SKM-1 (cell line): ENCODE results near the gene CCDC102A.

ENCODE experiments used
- DNase-seq: peaks from one replicate; lab custom pipeline; 2025; ENCODE audit not compliant: unreplicated experiment; lab: John Stamatoyannopoulos, UW

CCDC102A gene

GRCh38 chr16:57519796-57520360 is 16.5 kb downstream of the CCDC102A start:
- DNase-seq: no peak

DNA sequence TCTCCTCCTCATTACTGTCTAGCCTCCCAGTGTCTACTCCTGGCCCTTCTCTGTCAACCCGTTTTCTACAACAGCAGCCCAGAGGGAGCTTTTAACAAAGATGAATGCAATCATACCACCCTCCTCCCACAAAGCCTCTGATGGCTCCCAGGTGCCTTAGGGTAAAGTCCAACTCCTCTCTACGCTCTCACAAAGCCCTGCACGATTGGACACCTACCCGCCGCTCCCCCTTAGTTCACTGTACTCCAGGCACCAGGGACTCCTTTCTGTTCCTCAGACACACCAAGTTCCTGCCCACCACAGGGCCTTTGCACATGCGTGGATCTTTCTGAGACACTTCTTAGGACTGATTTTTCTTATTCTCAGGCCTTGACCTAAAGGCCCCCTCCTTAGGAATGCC is 17.4 kb downstream of the CCDC102A start:
- no peak for DNase-seq

DNA sequence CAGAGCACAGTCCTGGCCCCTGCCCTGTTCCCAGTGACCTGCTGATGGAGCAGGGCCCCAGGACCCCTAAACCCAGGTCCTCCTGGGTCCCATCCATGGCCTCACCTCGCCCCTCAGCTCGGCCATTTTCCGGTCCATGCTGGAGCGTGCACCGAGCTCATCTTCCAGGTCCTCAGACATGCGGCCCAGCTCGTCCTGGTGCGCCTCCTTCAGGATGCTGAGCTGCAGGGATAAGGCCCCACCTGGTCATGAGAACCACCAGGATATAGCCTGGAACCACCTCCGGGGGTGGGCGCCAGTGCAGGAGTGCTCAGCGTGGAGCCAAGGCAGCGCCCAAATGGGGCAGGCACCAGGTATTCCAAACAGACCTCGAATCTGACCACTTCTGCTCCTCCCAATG is 17.9 kb downstream of the CCDC102A start:
- no peak for DNase-seq

- no peak for DNase-seq
Measured at GRCh38 chr16:57517397-57518367, 18.7 kb downstream of the CCDC102A start.

- no peak for DNase-seq
Measured at GRCh38 chr16:57516773-57517172, 19.6 kb downstream of the CCDC102A start.

- DNase-seq: no peak
Measured at GRCh38 chr16:57516176-57516725, 20.1 kb downstream of the CCDC102A start.

DNA sequence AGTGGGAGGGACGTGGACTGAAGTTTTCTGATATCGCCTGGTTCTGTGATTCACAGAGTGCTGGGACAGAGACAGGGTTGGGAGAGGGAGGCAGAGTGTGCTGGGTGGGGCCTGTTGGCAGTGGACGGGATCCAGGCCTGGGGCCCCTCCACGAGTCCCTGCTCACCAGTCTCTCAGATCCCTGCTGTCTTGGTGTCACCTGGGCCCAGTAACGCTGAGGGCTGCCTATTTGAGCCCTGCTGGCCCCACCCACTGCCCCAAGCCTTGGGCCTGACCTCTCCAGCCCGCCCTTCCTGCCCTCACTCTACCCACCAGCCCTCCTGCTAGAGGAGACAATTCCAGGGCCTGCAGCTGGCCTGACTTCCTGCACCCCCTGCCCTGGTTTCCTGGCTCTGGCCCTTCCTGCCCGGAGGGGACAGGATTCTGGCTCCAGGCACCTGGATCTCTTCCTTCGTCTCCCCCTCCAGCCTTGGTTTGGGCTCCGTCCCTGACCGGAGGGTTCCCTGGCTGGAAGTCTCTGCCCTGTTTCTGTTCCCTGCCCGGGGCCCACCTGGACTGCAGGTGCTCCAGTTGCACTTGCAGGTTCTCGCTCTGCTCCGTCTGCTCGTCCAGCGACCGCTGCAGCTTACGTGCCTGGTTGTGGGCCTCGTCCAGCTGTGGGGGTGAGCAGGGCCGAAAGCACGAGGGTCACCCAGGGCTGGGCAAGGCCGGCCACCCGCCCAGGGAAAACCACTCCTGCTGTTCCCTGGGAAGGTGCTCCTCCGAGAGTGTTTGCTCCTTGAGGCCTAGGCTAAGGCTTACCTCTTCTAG is 21.4 kb downstream of the CCDC102A start:
- no peak for DNase-seq

DNA sequence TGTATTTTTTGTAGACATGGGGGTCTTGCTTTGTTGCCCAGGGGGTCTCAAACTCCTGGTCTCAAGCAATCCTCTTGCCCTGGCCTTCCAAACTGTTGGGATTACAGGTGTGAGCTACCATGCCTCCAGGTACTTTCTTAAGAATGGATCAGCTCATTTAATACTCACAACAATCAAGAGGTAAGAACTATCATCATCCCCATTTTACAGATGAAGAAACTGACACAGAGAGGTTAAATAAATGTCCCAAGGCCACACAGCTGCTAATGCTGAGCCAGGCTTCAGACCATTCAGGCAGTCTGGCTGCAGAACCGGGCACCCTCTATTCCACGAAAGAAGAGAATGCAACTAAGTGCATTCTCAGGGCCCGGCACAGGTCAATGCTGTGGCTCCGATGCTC is 22.0 kb downstream of the CCDC102A start:
- DNase-seq: no peak

- no peak for DNase-seq
Measured at GRCh38 chr16:57513371-57514102, 22.8 kb downstream of the CCDC102A start.

- DNase-seq: no peak
Measured at GRCh38 chr16:57512296-57513001, 23.9 kb downstream of the CCDC102A start.

DNA sequence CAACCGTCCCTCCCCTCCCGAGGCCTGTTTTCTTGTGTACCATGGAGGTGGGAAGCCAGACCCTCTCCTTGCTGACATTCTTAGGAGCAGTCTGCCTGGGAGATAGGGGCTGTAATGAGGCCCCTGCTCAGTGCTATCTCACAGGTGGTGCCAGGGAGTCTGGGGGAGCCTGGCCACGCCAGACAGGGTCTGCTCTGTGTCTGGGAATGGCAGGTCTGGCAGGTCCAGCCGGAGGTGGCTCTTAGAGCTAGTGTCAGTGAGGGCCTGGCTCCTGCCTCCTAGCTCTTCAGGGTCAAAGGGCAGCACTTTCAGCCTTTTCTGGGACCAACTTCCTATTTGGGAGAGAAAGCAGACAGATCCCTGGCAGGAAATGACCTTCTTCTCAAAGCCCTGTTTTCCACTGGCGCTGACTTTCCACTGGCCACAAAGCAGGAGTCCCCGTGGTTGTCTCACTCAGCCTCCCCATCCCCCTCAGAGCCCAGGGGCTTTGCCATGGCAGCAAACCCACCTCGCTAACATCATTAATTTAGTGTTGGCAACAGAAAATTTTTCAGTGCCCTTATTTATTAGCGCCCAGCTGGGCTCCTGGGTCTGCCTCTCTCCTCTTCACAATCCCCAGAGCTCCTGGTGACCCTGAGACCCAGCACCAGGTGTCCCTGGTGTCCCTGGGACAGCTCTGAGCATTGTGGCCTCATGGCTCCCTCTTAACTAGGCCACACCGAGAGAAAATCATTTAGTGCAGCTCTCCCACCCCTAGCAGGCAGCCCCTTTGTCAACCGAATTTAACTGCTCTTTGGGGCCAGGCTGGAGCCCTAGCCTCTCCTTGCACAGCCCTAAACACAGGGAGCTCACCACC is 26.1 kb downstream of the CCDC102A start:
- DNase-seq: no peak

GRCh38 chr16:57509231-57509923 is 27.0 kb downstream of the CCDC102A start:
- no peak for DNase-seq

DNA sequence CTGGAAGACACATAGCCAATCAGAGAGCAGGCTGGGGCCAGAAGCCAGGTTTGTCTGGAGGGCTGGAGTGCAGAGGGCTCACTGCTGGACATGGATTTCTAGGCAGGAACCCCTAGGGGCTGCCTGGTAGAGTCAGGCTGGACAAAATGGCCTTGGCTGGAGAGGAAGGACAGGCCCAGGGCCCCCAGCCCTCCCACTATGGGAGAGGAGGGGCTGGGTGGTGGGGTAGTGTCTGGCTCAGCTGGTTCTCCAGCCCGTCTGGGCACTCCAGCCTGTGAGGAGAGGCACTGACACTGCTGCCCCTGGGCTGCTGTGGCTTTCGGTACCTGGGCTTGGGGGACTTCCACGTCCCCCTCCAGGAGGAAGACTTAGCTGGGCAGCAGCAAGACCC is 28.3 kb downstream of the CCDC102A start:
- DNase-seq: no peak

- DNase-seq: no peak
Measured at GRCh38 chr16:57507136-57508034, 29.0 kb downstream of the CCDC102A start.

DNA sequence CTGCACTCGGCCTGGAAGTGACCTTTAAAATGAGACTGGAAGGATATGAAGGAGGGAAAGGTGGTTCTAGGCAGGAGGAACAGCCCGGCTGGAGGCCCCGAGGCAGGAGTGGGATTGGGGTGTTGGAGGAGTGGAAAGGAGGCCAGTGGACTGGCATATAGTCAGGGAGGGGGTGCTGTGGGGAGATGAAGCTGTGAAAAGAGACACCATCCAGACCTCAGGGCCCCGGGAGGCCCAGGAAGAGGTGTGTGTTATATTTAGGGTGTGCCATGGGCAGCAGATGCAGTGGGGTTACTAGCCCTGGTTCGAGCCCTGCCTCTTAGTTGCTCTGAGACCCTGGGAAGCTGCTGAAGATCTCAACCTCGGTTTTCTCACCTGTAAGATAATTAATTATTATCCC is 31.2 kb downstream of the CCDC102A start:
- DNase-seq: no peak

DNA sequence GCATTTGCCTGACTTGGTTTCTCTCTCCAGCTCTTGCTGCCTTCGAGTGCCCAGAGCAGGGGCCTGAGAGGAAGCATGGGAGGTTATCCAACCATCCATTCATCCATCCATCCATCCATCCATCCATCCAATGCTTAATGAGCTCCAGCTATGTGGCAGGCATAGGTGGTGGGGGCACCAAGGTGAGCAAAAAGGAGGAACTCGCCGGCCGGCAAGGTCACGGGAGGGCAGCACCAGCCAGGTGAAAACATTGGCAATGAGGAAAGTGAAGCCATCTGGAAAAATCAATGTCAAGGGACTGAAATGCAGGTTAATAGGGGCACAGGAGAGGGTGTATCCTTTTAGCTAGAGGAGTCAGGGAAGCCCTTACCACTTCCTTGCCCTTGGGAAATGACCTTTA is 31.9 kb downstream of the CCDC102A start:
- no peak for DNase-seq

- DNase-seq: no peak
Measured at GRCh38 chr16:57504001-57504400, 32.4 kb downstream of the CCDC102A start.

- DNase-seq: no peak
Measured at GRCh38 chr16:57503366-57503765, 33.0 kb downstream of the CCDC102A start.
